Stomach (tissue), 4 donors: ENCODE results near the gene NCOA3.

Experiments used
- EP300 ChIP-seq: sonication (generic); formaldehyde crosslinking; IDR thresholded peaks from one replicate; pipeline ENCODE4 v1.6.1; 2017; ENCODE audit warnings: antibody characterized with exemption
- POLR2A ChIP-seq, 4 donors: fragments of 450-650 bp; IDR thresholded peaks; one replicate each; pipeline ENCODE4 v1.6.1; 2016; ENCODE audit warnings: antibody characterized with exemption in 4 of 4, control low read depth in 2 of 4, mild to moderate bottlenecking in 1 of 4, moderate library complexity in 1 of 4
- POLR2AphosphoS5 ChIP-seq, 3 donors: sonication (generic); formaldehyde crosslinking; IDR thresholded peaks; one replicate each; pipeline ENCODE4 v1.6.1; 2016; ENCODE audit warnings: antibody characterized with exemption in 3 of 3
- TF ChIP-seq, protein P1 (sequence below), 7 experiments: fragments of 450-650 bp in 4 of 7; fragments of 200-600 bp in 3 of 7; sonication (generic) in 3 of 7; IDR thresholded peaks; one replicate each; pipeline ENCODE4 v1.5.1; 2016 to 2019; ENCODE audit warnings: antibody characterized with exemption in 7 of 7, control low read depth in 2 of 7, mild to moderate bottlenecking in 1 of 7

DNA sequence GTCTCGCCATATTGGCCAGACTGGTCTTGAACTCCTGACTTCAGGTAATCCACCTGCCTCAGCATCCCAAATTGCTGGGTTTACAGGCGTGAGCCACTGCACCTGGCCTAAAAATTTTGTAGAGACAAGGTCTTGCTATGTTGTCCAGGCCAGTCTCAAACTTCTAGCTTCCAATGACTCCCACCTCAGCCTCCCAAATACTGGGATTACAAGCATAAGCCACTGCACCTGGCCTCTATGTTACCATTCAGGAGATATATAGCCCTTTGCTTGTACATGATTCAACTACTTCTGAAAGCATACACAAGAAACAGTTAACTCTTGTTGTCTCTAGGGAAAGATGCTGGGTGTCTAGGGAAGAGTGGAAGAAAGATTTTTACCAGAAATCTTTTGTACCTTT lies 19.0 kb upstream of the NCOA3 start:
- TF ChIP-seq, protein P1, sequence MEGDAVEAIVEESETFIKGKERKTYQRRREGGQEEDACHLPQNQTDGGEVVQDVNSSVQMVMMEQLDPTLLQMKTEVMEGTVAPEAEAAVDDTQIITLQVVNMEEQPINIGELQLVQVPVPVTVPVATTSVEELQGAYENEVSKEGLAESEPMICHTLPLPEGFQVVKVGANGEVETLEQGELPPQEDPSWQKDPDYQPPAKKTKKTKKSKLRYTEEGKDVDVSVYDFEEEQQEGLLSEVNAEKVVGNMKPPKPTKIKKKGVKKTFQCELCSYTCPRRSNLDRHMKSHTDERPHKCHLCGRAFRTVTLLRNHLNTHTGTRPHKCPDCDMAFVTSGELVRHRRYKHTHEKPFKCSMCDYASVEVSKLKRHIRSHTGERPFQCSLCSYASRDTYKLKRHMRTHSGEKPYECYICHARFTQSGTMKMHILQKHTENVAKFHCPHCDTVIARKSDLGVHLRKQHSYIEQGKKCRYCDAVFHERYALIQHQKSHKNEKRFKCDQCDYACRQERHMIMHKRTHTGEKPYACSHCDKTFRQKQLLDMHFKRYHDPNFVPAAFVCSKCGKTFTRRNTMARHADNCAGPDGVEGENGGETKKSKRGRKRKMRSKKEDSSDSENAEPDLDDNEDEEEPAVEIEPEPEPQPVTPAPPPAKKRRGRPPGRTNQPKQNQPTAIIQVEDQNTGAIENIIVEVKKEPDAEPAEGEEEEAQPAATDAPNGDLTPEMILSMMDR (IDR thresholded peaks at IDR 0.05): no peak
- TF ChIP-seq POLR2A (IDR thresholded peaks at IDR 0.05): no peak
- no peak for TF ChIP-seq POLR2AphosphoS5 (IDR thresholded peaks at IDR 0.05)
- no peak for TF ChIP-seq EP300
